Measurements from ENCODE around the gene LGALS9.
"Not testable (repeated sequence)": the region's sequence is repeated elsewhere in the genome, so short reads cannot be mapped to it uniquely, and the experiment has no call there.

The LGALS9 gene

GRCh38 chr17:27671591-27671910 is 40.6 kb downstream of the LGALS9 start:
- no peak overlapping the region for H3K4me3 ChIP-seq (ENCODE audit: low read depth, low read length)

- H3K4me3 ChIP-seq (ENCODE audit: low read depth, low read length), result not testable (repeated sequence)
Observed at GRCh38 chr17:27671977-27672480, 41.0 kb downstream of the LGALS9 start.

GRCh38 chr17:27674335-27674734 is 43.3 kb downstream of the LGALS9 start:
- no peak overlapping the region for H3K4me3 ChIP-seq (ENCODE audit: low read depth, low read length)

GRCh38 chr17:27677191-27677590 is 46.2 kb downstream of the LGALS9 start:
- H3K4me3 ChIP-seq (ENCODE audit: low read depth, low read length), result no peak overlapping the region

GRCh38 chr17:27686322-27686721 is 55.3 kb downstream of the LGALS9 start:
- H3K4me3 ChIP-seq (ENCODE audit: low read depth, low read length), result not testable (repeated sequence)

GRCh38 chr17:27690882-27691281 is 59.9 kb downstream of the LGALS9 start:
- no peak overlapping the region for H3K4me3 ChIP-seq (ENCODE audit: low read depth, low read length)

- not testable (repeated sequence) for H3K4me3 ChIP-seq (ENCODE audit: low read depth, low read length)
Observed at GRCh38 chr17:27695254-27695814, 64.3 kb downstream of the LGALS9 start.

Measured in iPS-11a (cell line).